SIG-M5 treated with dmso at 0.1 percent for 504 hours (cell line): Measurements from ENCODE around the gene TNFSF9.

ENCODE experiments used
- DNase-seq: peaks from one replicate; lab custom pipeline; 2025; ENCODE audit not compliant: unreplicated experiment; lab: John Stamatoyannopoulos, UW

Gene TNFSF9, protein sequence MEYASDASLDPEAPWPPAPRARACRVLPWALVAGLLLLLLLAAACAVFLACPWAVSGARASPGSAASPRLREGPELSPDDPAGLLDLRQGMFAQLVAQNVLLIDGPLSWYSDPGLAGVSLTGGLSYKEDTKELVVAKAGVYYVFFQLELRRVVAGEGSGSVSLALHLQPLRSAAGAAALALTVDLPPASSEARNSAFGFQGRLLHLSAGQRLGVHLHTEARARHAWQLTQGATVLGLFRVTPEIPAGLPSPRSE

DNA sequence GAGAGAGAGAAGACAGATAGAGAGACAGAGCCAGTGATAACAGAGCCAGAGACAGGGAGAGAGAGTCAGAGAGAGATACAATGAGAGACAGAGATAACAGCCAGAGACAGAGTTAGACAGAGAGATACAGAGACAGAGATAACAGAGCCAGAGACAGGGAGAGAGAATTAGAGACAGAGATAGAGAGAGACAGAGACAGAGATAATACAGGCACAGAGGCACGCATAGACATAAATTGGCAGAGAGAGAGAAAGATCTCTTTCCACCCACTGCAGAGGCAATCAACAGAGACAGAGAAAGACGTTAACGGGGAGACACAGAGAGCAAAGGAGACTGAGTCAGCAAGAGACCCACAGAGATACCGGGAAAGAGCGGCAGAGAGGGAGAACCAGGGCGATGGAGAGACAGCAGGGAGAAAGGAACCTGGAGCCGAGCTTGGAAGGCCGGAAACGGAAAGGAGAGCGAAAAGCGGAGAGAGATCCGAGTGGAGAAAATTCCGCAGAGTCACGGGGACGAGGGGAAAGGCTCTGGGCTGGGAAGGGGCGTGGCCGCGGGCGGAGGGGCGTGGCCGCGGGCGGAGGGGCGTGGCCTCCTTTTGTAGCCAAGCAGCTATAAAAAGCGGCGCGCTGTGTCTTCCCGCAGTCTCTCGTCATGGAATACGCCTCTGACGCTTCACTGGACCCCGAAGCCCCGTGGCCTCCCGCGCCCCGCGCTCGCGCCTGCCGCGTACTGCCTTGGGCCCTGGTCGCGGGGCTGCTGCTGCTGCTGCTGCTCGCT lies at the start of gene TNFSF9:
Gene TNFSF9, plus strand, starts transcription at position 641 of the 777 bp plus-strand sequence. Its CDS starts 11 bp downstream, at position 652.
- DNase-seq: peak; percentile 80

DNA sequence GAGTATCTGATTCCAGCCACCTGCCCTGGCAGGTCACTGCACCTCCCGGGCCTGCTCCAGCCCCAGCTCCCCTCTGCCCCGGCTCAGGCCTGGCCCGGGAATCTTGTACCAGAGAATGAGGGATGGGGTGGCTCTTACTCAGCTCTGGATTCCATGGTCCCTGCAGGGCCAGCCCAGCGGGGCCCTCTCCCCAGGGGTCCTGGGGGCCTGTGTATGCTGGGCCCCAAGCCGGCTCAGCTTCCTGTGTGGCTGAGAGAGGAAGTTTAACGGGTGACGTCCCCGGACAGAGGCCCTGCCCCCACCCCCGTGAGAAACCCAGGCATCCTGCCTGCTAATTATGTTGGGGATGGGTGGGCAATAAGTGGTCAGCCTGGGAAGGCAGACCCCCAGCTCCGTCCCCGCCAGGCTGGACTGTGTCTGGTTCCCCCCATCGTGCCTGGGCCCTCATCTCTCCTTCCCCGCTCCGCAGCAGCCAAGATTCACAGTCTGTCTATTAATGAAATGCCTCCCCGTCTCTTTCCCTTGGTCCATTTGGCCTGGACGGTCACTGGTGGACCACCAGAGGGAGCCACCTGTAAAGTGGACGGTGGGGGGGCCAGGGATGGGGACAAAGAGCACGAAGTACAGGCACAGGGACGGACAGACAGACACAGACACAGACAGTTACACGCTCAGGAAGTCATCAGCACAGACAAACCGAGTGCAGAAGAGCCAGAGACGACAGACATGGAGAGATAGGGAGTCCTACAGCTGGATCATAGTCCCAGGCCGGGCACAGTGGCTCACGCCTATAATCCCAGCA lies 49.1 kb upstream of the TNFSF9 start, which contains the start of gene DENND1C:
Gene DENND1C, minus strand, starts transcription at position 247 of the 802 bp plus-strand sequence. Its CDS starts 92 bp downstream, at position 155.
- DNase-seq: peak; percentile 41

DNA sequence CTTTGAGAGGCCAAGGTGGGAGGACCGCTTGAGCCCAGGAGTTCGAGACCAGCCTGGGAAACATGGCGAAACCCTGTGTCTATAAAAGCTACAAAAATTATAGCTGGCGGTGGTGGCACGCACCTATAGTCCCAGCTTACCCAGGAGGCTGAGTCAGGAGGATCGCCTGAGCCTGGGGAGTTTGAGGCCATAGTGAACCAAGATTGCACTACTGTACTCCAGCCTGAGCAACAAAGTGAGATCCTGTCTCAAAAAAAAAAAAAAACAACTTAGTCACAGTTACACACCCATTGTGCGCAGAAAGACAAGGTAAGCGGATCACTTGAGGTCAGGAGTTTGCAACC lies 48.5 kb upstream of the TNFSF9 start:
- no peak for DNase-seq

DNA sequence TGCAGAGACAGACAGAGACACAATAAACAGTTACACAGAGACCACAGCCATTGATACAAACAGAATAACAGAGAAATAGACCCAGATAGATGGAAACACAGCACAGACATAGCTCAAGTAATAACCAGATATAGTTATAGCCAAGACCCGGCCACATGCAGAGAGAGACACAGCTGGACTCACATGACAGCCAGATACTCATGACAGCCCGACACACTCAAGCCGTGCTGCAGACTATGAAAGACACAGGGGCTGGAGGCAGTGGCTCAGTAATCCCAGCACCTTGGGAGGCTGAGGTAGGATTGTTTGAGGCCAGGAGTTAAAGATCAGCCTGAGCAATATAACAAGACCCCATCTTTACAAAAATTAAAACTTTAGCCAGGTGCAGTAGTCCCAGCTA lies 47.6 kb upstream of the TNFSF9 start:
- no peak for DNase-seq

DNA sequence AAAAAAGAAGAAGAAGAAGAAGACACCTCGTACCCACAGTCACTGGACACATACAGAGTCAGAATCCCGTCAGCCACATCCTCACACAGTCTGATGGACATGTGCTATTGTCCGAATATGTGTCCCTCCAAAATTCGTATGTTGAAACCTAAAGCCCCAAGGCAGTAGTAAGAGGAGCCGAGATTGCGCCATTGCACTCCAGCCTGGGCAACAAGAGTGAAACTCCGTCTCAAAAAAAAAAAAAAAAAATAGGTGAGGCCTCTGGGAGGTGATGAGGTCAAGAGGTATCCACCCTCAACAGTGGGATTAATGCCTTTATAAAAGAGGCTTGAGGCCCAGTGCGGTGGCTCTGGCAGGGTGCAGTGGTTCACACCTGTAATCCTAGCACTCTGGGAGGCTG lies 46.6 kb upstream of the TNFSF9 start:
- no peak for DNase-seq

DNA sequence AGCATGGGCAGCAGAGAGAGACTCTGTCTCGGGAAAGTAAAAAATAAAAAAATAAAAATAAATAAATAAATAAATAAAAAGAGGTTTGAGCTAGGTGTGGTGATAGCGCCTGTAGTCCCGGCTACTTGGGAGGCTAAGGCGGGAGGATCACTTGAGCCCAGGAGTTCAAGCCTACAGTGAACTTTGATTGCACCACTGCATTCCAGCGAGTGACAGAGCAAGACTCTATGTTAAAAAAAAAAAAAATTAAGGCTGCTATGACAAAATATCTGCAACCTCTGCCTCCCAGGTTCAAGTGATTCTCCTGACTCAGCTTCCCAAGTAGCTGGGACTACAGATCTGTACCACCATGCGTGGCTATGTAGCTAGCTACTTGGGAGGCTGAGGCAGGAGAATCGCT lies 46.0 kb upstream of the TNFSF9 start:
- DNase-seq: no peak

DNA sequence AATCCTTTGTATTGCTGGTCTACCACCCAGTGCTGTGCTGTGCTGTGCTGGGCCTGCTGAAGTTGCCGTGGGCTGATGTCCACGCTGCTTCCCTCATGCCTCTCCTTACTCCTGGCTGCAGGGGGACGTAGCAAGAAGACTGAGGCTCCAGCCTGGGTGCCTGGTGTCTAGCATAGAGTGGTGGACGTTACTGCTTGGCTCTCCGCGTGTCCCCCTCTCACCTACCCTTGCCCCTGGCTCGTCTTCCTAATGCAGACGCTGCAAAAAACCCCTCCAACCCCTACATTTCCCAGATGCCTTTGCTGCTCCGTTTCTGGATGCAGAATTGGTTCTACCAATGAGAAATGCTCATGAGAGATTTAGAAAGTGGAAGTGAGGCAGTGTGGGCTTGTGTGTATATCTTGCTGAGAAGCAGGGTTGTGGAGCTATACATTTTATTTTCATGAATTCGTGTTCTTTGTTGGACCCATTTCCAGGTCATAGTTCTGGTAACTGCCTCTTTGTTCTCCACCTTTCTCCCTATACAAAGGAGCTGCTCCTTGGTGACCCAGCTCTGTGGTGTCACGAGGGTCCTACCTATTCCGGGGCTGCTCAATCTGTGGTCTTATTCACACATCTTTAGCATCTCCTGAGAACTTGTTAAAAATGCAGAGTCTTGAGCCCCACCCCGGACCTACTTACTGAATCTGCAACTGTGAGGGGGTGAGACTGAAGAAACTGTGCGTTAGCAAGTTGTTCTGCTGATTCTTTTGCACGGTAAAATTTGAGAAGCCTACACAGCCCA lies 41.4 kb upstream of the TNFSF9 start:
- peak; percentile 27 for DNase-seq

DNA sequence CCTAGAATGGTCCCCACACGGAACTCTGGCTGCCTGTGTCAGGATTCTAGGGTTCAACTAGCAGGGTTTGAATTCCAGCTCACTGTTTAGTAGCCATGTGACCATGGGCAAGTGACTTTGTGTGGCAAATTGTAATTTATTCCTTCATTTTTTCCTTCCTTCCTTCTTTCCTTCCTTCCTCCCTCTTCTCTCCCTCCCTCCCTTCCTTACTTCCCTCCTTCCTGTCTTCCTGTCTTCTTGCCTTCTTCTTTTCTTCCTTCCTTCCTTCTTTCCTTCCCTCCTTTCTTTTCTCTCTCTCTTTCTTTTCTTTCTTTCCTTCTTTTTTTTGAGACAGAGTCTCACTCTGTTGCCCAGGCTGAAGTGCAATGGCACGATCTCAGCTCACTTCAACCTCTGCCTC lies 40.7 kb upstream of the TNFSF9 start:
- DNase-seq: no peak

DNA sequence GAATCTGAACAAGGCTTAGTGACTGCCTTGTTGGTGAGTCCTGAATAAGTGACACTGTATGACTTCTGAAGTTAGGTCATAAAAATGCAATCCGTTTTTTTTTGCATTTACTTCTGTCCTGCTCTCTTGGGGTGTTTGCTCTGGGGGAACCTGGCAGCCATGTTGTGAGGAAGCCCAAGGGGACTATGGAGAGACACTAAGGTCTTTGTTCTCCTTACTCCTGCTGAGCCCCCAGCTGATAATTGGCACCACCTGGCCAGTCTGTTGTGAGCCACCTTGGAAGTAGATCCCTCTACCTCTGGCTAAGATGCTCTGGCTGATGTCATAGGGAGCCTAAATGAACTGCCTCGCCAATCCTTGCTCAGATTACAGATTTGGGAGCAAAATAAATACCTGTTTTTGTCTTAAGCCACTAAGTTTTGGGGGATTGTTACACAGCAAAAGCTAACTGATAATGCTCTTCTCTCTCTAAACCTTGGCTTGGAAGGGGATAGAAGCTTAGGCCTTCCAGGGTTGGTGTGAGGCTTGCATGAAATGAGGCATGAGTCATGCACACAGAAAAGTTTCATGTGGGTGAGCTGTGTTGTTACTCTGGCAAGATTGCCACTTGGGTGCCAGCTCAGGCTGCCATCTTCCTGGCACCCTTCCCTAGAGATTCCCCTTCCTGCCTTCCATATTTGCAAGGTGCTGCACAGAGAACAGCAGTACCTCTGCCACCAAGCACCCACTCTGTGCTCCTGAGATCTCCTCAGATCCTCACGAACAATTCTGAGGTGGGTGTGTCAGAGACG lies 38.8 kb upstream of the TNFSF9 start:
- DNase-seq: no peak

DNA sequence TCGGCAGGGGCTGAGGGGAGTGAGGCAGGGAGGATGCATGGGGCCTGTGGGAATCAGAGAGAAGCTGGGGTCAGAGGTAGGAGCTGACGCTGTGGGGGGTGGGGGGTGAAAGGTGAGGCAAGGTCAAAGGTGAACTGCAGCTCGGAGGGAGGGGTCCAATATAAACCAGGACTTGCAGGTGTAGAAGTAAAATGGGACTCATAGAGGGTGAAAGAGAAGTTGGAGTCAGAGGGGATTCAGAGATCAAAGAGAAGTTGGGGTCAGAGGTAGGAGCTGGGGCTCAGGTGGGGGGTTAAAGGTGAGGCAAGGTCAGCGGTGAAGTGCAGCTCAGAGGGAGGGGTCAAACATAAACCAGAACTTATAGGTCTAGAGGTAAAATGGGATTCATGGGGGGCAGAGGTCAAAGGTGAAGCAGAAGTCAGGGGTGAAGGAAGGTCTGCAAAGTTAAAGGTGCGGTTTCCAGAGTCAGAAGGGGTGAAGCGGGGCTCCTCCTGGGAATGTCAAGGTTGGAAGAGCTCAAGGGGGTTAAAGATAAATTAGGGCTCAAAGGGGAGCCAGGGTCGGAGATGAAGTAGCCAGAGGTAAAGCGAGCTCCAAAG lies 36.3 kb upstream of the TNFSF9 start:
- no peak for DNase-seq

DNA sequence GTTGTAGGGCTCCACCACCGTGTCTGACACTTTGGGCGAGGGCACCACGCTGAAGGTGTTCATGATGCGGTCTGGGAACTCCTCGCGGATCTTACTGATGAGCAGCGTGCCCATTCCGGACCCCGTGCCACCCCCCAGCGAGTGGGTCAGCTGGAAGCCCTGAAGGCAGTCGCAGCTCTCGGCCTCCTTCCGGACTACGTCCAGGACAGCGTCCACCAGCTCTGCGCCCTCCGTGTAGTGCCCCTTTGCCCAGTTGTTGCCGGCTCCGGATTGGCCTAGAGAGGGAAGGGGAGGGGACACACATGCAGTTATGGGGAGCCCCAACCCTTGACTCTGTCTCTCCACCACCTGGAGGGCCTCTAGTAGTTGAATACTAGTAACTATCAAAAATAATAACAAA lies 34.9 kb upstream of the TNFSF9 start:
- DNase-seq: no peak

DNA sequence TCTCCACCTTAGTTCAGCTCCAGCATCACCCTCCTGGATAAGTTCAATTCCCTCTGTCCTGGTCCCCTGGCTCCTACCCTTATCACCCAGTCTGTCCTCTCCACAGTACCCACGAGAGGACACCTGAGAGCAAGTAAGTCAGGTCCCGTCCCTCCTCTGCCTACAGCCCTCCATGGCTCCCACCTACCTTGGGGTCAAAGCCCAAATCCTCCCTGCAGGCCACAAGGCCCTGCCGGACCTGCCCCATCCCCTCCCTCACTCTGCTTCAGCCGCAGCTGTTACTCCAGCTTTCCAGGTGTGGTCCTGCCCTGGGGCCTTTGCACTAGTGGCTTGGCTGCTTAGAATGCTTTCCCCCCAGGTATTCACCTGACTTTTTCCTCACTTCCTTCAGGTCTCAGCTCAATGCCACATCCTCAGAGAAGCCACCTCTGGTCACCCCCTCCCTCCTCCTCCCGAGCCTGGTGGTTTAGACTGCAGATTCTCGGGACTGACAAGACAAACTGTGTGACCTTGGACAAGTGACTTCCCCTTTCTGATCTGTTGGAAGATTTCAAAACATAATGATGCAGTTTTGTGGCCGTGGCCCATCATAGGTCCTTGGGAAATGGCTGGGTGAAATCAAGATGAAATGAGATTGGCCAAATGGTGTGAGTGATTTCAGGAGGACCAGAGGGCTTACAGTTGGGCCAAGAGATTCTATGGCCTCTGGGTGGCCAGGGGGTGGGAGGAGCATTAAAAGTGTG lies 32.4 kb upstream of the TNFSF9 start:
- DNase-seq: peak; percentile 90

DNA sequence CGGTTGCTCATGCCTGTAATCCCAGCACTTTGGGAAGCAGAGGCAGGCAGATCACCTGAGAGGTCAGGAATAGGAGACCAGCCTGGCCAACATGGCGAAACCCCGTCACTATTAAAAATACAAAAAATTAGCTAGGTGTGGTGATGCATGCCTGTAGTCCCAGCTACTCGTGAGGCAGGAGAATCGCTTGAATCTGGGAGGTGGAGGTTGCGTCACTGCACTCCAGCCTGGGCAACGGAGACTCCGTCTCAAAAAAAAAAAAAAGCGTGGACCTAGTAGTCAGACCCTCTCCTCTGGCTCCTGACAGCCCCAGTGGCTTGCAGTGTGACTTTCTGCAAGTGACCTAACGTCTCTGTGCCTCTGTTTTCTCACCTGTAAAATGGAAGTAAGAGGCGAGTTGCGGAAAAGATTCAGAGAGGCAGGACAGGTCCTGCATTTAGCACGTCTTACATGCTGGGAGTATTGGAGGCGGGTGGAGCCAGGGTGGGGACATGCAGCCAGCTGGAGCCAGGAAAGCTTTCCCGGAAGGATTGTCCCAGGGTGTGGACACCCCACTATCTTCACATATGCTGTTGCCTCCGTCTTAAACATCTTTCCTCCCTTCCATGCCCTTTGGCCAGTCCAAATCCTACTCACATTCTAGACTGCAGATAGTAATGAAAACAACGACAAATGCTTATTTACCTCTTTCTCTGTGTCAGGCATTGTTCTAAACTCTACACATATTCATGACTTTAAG lies 31.6 kb upstream of the TNFSF9 start:
- no peak for DNase-seq

DNA sequence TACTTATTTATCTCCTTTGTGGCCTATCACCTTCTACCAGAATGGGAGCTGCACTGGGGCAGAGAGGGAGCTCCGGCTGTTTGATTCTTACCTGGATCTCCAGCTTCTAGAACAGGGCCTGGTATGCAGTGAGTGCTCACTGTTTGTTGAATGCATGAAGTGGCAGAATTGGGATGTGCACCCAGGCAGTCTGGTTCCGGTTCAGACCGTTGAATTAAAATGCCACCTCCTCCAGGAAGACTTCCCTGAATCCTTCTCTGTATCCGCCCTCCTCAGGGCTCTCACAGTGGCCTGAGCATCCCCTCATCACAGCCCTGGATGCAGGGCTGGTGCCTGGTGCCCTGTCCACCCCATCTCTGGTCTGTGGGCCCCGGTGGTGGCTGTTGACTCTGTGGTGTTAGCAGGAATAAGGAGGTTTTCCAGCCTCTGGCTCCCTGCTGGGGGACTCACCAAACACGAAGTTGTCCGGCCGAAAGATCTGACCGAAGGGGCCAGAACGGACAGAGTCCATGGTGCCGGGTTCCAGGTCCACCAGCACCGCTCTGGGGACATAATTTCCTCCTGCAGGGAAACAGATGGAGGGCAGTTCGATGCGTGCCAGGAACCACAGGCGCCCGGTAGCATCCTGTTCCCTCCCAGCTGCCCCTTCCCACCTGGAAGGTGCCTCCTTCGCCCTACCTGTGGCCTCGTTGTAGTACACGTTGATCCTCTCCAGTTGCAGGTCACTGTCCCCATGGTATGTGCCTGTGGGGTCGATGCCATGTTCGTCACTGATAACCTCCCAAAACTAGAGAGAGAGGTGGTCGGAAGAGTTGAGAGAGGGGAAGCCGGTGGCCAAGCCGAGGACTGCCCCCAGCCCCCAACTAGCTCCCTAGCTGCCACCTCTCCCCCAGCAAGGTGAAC lies 29.7 kb upstream of the TNFSF9 start:
- no peak for DNase-seq

DNA sequence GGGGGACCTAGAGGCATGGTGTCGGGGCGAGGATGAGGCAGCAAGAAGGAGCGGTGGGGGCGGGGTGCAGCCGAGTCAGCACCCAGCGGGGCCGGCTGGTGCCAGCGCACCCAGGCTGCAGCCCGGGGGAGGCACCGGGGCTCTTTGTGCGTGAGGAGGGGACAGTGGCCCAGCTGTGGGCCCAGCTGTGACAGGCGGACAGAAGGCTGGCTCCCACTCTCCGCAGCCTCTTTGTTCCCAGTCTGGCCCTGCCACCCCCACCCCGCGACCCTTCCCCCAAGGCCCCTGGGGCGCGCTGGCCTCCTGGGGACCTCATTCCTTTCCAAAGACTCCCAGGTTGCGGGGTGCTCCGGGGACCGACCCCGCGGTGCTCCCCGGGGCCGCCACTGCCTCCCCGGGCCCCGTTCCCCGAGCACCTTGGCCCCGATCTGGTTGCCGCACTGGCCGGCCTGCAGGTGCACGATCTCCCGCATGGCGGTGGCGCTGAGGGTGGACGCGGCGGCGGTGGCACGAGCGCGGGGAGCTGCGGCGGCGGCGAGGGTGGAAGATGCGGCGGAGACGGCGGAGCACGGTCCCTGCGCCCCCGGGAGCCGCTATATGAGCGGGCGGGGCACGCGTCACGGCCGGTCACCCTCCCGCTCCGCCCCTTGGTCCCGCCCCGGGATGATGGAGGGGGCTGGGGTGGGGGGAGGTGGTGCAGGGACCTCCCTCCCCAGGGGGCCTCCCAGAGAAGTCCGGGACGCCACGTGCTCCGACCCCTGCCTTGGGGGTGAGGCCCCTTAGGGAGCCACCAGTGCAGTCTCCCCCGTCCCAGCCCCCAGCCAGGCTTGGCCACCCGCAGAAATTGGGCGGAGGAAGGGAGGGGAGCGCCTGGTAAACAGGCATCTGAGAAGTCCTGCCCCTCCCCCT lies 28.8 kb upstream of the TNFSF9 start, which contains the start of gene TUBB4A:
Gene TUBB4A, minus strand, starts transcription at position 570 of the 909 bp plus-strand sequence. Its CDS starts 97 bp downstream, at position 473.
- no peak for DNase-seq
